HepG2 (cell line): ENCODE results near the gene TCOF1. TPM values are rescaled to one million over a fixed set of nuclear protein-coding genes. Genes with fewer than 3 reads are reported as not detected.
A peak's percentile ranks its signal among the peaks of the same experiment; 100 is the strongest.

Source experiments
- AHDC1 ChIP-seq: sonication (generic); formaldehyde crosslinking; IDR thresholded peaks from 2 replicates; pipeline ENCODE4 v1.5.1; 2020; ENCODE audit warnings: mild to moderate bottlenecking, missing genetic modification reagents, borderline replicate concordance
- ATF2 ChIP-seq: sonication (generic); formaldehyde crosslinking; IDR thresholded peaks from 2 replicates; pipeline ENCODE4 v1.4.0; 2020; ENCODE audit warnings: missing genetic modification reagents
- HES4 ChIP-seq: sonication (generic); formaldehyde crosslinking; IDR thresholded peaks from 2 replicates; pipeline ENCODE4 v1.9.0; 2021; ENCODE audit warnings: mild to moderate bottlenecking, missing genetic modification reagents, borderline replicate concordance
- HNRNPK ChIP-seq: fragments of 200-400 bp; formaldehyde crosslinking; IDR thresholded peaks from 2 replicates; pipeline ENCODE4 v1.6.1; 2018; ENCODE audit warnings: low read length, low read depth, moderate library complexity, mild to moderate bottlenecking; ENCODE audit not compliant: poor library complexity, severe bottlenecking
- MAFG ChIP-seq: sonication (generic); formaldehyde crosslinking; IDR thresholded peaks from 2 replicates; pipeline ENCODE4 v1.5.1; 2020; ENCODE audit warnings: mild to moderate bottlenecking, missing genetic modification reagents
- NR1H2 ChIP-seq: sonication (generic); formaldehyde crosslinking; IDR thresholded peaks from 2 replicates; pipeline ENCODE4 v1.8.1; 2022; ENCODE audit warnings: low read depth, missing genetic modification reagents, borderline replicate concordance
- RFX1 ChIP-seq: fragments of 450-650 bp; IDR thresholded peaks from 2 replicates; pipeline ENCODE4 v1.6.1; 2017
- SMC3 ChIP-seq: IDR thresholded peaks from 2 replicates; pipeline ENCODE4 v1.6.1; 2011; ENCODE audit warnings: low read length, improper control_type of control experiment
- YY1 ChIP-seq: IDR thresholded peaks from 2 replicates; pipeline ENCODE4 v1.6.1; 2011; ENCODE audit warnings: low read length, low read depth, moderate library complexity, mild to moderate bottlenecking; ENCODE audit not compliant: insufficient read depth, insufficient replicate concordance
- ZBTB8A ChIP-seq: sonication (generic); formaldehyde crosslinking; IDR thresholded peaks from 2 replicates; pipeline ENCODE4 v1.4.0; 2020; ENCODE audit warnings: mild to moderate bottlenecking, low read depth, missing genetic modification reagents, borderline replicate concordance
- ZNF280D ChIP-seq: sonication (generic); formaldehyde crosslinking; IDR thresholded peaks from 2 replicates; pipeline ENCODE4 v1.5.1; 2020; ENCODE audit warnings: mild to moderate bottlenecking, missing genetic modification reagents
- ZNF468 ChIP-seq: sonication (generic); formaldehyde crosslinking; IDR thresholded peaks from 2 replicates; pipeline ENCODE4 v1.8.0; 2022; ENCODE audit warnings: mild to moderate bottlenecking, moderate library complexity, missing genetic modification reagents
- ZNF570 ChIP-seq: sonication (generic); formaldehyde crosslinking; IDR thresholded peaks from 2 replicates; pipeline ENCODE4 v1.4.0; 2020; ENCODE audit warnings: mild to moderate bottlenecking, missing genetic modification reagents, borderline replicate concordance
- ZNF672 ChIP-seq: sonication (generic); formaldehyde crosslinking; IDR thresholded peaks from 2 replicates; pipeline ENCODE4 v1.8.1; 2022; ENCODE audit warnings: missing genetic modification reagents
- ZNF678 ChIP-seq: sonication (generic); formaldehyde crosslinking; IDR thresholded peaks from 2 replicates; pipeline ENCODE4 v1.4.0; 2020; ENCODE audit warnings: mild to moderate bottlenecking, missing genetic modification reagents
- ZNF709 ChIP-seq: sonication (generic); formaldehyde crosslinking; IDR thresholded peaks from 2 replicates; pipeline ENCODE4 v1.5.0; 2020; ENCODE audit warnings: mild to moderate bottlenecking, missing genetic modification reagents
- ZSCAN12 ChIP-seq: sonication (generic); formaldehyde crosslinking; IDR thresholded peaks from 2 replicates; pipeline ENCODE4 v1.9.0; 2021; ENCODE audit warnings: mild to moderate bottlenecking, missing genetic modification reagents
- polyA plus RNA-seq, 8 experiments: library from polyadenylated mRNA; depleted of rRNA in 3 of 8; stranded (reverse) in 7 of 8; unstranded in 1 of 8; fragments of >200 nt; fragmentation: Illumina TruSeq in 4 of 8; extraction: Trizol in 4 of 8; gene quantifications; 2 replicates each; pipeline versions ENCODE4 v1.2.1 to v1.2.3, GENCODE V29; 2011 to 2016; ENCODE audit warnings: low read depth in 4 of 8, missing spikeins in 1 of 8, mixed read lengths in 1 of 8; ENCODE audit not compliant: insufficient read depth in 1 of 8
- total RNA-seq, 5 experiments: library from RNA; depleted of rRNA; stranded (reverse); fragments of >200 nt; fragmentation: Illumina TruSeq; extraction: Trizol; gene quantifications; 2 replicates each; pipeline ENCODE4 v1.2.3, GENCODE V29; 2016; ENCODE audit warnings: low read depth in 1 of 5

TCOF1 gene
- total and polyA plus RNA-seq, 2 of the 13 experiments (the other 11 are each of a cell fraction or from before 2014, with no cell fraction given) = 10.1 to 41.6 TPM

GRCh38 chr5:150357326-150358260 is at the start of gene TCOF1 (continued):
- TF ChIP-seq ZNF570 (no peak), ZNF672 (0 out of 2 replicates have a peak, but pooled peaks have one; percentile 60), ATF2 (no peak), ZNF468 (0 out of 2 replicates have a peak, but pooled peaks have one; percentile 77), ZNF280D (CRISPR knock-in tag) (no peak), HNRNPK (peak; percentile 54), YY1 (peak; percentile 67), MAFG (CRISPR knock-in tag) (no peak), ZNF678 (CRISPR knock-in tag) (no peak), SMC3 (no peak), HES4 (peak; percentile 66; the same call in 1 of the 2 replicates), RFX1 (no peak), NR1H2 (CRISPR knock-in tag) (no peak), ZBTB8A (CRISPR knock-in tag) (no peak), ZNF709 (CRISPR knock-in tag) (peak; percentile 54; the same call in 1 of the 2 replicates), AHDC1 (CRISPR knock-in tag) (no peak), ZSCAN12 (no peak)
